K562 (cell line): ENCODE results near the gene KCND3. TPM values are rescaled to one million over a fixed set of nuclear protein-coding genes. Genes with fewer than 3 reads are reported as not detected.

Source experiments
- BMI1 ChIP-seq: fragments of 150-350 bp; IDR thresholded peaks from 2 replicates; pipeline ENCODE4 v1.6.1; 2014; ENCODE audit warnings: low read length
- CEBPB ChIP-seq: fragments of 450-650 bp; IDR thresholded peaks from 2 replicates; pipeline ENCODE4 v1.6.1; 2016; ENCODE audit warnings: missing genetic modification characterization, missing compliant biosample characterization
- ELF2 ChIP-seq: fragments of 250-450 bp; sonication (Bioruptor Pico); IDR thresholded peaks from 2 replicates; pipeline ENCODE4 v1.5.0; 2021; ENCODE audit warnings: mild to moderate bottlenecking
- GABPB1 ChIP-seq: sonication (generic); formaldehyde crosslinking; IDR thresholded peaks from 2 replicates; pipeline ENCODE4 v1.8.0; 2022; ENCODE audit warnings: mild to moderate bottlenecking, missing genetic modification reagents
- HNRNPH1 ChIP-seq: fragments of 200-400 bp; formaldehyde crosslinking; optimal IDR thresholded peaks from 2 replicates; pipeline ENCODE3; 2017; ENCODE audit warnings: low read depth, mild to moderate bottlenecking, low read length, moderate library complexity
- JUND ChIP-seq, 2 experiments: IDR thresholded peaks; 2 replicates in 1 of 2; 3 replicates in 1 of 2; pipeline ENCODE4 v1.6.1; 2011; ENCODE audit warnings: borderline replicate concordance in 2 of 2, low read depth in 2 of 2, low read length in 2 of 2, improper control_type of control experiment in 1 of 2, missing biosample characterization in 1 of 2, missing genetic modification characterization in 1 of 2, missing genetic modification reagents in 1 of 2
- MAFK ChIP-seq: IDR thresholded peaks from 2 replicates; pipeline ENCODE4 v1.6.1; 2011; ENCODE audit warnings: low read length, improper control_type of control experiment
- MCM7 ChIP-seq, 2 experiments: fragments of 450-650 bp; IDR thresholded peaks; 2 replicates each; pipeline ENCODE4 v1.6.1; 2016 to 2018
- NRF1 ChIP-seq, 2 experiments: fragments of 450-650 bp; IDR thresholded peaks in 1 of 2; conservative IDR thresholded peaks in 1 of 2; 2 replicates each; pipeline ENCODE4 v1.6.1; 2014; ENCODE audit warnings: mild to moderate bottlenecking in 2 of 2
- RBM25 ChIP-seq: fragments of 200-400 bp; formaldehyde crosslinking; IDR thresholded peaks from 2 replicates; pipeline ENCODE4 v1.6.1; 2018; ENCODE audit warnings: low read length, low read depth, moderate library complexity; ENCODE audit not compliant: severe bottlenecking
- TBP ChIP-seq: optimal IDR thresholded peaks from 2 replicates; pipeline ENCODE3; 2011; ENCODE audit warnings: low read depth, low read length, improper control_type of control experiment
- TEAD4 ChIP-seq, 2 experiments: sonication (generic) in 1 of 2; formaldehyde crosslinking in 1 of 2; IDR thresholded peaks; 2 replicates each; pipeline versions ENCODE4 v1.6.1 to v1.8.0; 2012 to 2022; ENCODE audit warnings: borderline replicate concordance in 1 of 2, inconsistent platforms in 1 of 2, low read length in 1 of 2, mild to moderate bottlenecking in 1 of 2, missing genetic modification reagents in 1 of 2
- WHSC1 ChIP-seq: IDR thresholded peaks from one replicate; pipeline ENCODE4 v1.6.1; 2012; ENCODE audit warnings: low read length, control low read depth, inconsistent platforms
- YBX1 ChIP-seq: fragments of 450-650 bp; IDR thresholded peaks from 2 replicates; pipeline ENCODE4 v1.7.1; 2016; ENCODE audit warnings: mild to moderate bottlenecking
- ZNF586 ChIP-seq: fragments of 450-650 bp; formaldehyde crosslinking; conservative IDR thresholded peaks from 2 replicates; pipeline ENCODE4 v1.4.0; 2020; ENCODE audit warnings: mild to moderate bottlenecking, moderate library complexity
- ZNF696 ChIP-seq: fragments of 250-450 bp; sonication (Bioruptor Pico); conservative IDR thresholded peaks from 2 replicates; pipeline ENCODE4 v1.4.0; 2020; ENCODE audit warnings: mild to moderate bottlenecking, moderate library complexity
- ZNF79 ChIP-seq: fragments of 250-450 bp; sonication (Bioruptor Pico); IDR thresholded peaks from 2 replicates; pipeline ENCODE4 v1.4.0; 2020; ENCODE audit warnings: low read depth, mild to moderate bottlenecking, moderate library complexity
- polyA plus RNA-seq, 8 experiments: library from polyadenylated mRNA; depleted of rRNA in 4 of 8; stranded (reverse) in 5 of 8; unstranded in 3 of 8; fragments of >200 nt; fragmentation: Nextera tagmentation in 2 of 8; fragmentation: Illumina TruSeq in 1 of 8; extraction: Ambion mirVana in 2 of 8; extraction: Trizol in 1 of 8; gene quantifications; 2 replicates each; pipeline versions ENCODE4 v1.2.1 to v1.2.3, GENCODE V29; 2011 to 2014; ENCODE audit warnings: inconsistent platforms in 1 of 8, missing spikeins in 1 of 8
- total RNA-seq, 7 experiments: library from RNA; depleted of rRNA in 6 of 7; stranded (reverse); fragments of >200 nt in 6 of 7; fragmentation: Illumina TruSeq in 2 of 7; extraction: Trizol in 2 of 7; gene quantifications; 2 replicates each; pipeline versions ENCODE4 v1.2.1 to v1.2.3, GENCODE V29; 2011 to 2021; ENCODE audit warnings: low replicate concordance in 1 of 7
- TF ChIP-seq, protein P1 (sequence below): fragments of 450-650 bp; formaldehyde crosslinking; IDR thresholded peaks from 2 replicates; pipeline ENCODE4 v1.4.0; 2022; ENCODE audit warnings: mild to moderate bottlenecking, moderate library complexity
- TF ChIP-seq, protein P2 (sequence below): fragments of 450-650 bp; IDR thresholded peaks from 2 replicates; pipeline ENCODE4 v1.6.1; 2016; ENCODE audit warnings: low read depth
- TF ChIP-seq, protein P3 (sequence below): fragments of 250-450 bp; sonication (Bioruptor Pico); IDR thresholded peaks from 2 replicates; pipeline ENCODE4 v1.8.0; 2022; ENCODE audit warnings: moderate library complexity, mild to moderate bottlenecking, inconsistent platforms

KCND3 gene
- total and polyA plus RNA-seq, 9 of the 15 experiments (the other 6 are each of a cell fraction or from before 2014, with no cell fraction given), result not detected

GRCh38 chr1:111739194-111739924, 250.1 kb downstream of the KCND3 start, which contains the start of gene INKA2 (continued):
- TF ChIP-seq MAFK (no peak), NRF1 (conservative IDR thresholded peaks at IDR 0.05 in 1 of 2, IDR thresholded peaks at IDR 0.05 in 1 of 2) (peak; percentile 88 to 89), HNRNPH1 (no peak), ZNF586 (no peak), TBP (peak; percentile 22), GABPB1 (CRISPR knock-in tag) (peak; percentile 72), BMI1 (no peak), CEBPB (tag) (no peak), ZNF79 (CRISPR knock-in tag) (no peak), MCM7 (IDR thresholded peaks at IDR 0.05) (no peak), ZNF696 (CRISPR knock-in tag) (no peak), JUND (IDR thresholded peaks at IDR 0.05; ENCODE audit: borderline replicate concordance, low read depth, low read length) (no peak), JUND (tag; IDR thresholded peaks at IDR 0.05; ENCODE audit: borderline replicate concordance, low read depth, low read length) (no peak), TEAD4 (IDR thresholded peaks at IDR 0.05; ENCODE audit: low read length) (no peak), TEAD4 (CRISPR knock-in tag; IDR thresholded peaks at IDR 0.05; ENCODE audit: borderline replicate concordance) (peak; percentile 53; the same call in 1 of the 2 replicates), RBM25 (peak; percentile 96), YBX1 (no peak), WHSC1 (no peak), ELF2 (CRISPR knock-in tag) (no peak)
- TF ChIP-seq, protein P1, sequence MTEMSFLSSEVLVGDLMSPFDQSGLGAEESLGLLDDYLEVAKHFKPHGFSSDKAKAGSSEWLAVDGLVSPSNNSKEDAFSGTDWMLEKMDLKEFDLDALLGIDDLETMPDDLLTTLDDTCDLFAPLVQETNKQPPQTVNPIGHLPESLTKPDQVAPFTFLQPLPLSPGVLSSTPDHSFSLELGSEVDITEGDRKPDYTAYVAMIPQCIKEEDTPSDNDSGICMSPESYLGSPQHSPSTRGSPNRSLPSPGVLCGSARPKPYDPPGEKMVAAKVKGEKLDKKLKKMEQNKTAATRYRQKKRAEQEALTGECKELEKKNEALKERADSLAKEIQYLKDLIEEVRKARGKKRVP (CRISPR knock-in tag), result no peak
- TF ChIP-seq, protein P2, sequence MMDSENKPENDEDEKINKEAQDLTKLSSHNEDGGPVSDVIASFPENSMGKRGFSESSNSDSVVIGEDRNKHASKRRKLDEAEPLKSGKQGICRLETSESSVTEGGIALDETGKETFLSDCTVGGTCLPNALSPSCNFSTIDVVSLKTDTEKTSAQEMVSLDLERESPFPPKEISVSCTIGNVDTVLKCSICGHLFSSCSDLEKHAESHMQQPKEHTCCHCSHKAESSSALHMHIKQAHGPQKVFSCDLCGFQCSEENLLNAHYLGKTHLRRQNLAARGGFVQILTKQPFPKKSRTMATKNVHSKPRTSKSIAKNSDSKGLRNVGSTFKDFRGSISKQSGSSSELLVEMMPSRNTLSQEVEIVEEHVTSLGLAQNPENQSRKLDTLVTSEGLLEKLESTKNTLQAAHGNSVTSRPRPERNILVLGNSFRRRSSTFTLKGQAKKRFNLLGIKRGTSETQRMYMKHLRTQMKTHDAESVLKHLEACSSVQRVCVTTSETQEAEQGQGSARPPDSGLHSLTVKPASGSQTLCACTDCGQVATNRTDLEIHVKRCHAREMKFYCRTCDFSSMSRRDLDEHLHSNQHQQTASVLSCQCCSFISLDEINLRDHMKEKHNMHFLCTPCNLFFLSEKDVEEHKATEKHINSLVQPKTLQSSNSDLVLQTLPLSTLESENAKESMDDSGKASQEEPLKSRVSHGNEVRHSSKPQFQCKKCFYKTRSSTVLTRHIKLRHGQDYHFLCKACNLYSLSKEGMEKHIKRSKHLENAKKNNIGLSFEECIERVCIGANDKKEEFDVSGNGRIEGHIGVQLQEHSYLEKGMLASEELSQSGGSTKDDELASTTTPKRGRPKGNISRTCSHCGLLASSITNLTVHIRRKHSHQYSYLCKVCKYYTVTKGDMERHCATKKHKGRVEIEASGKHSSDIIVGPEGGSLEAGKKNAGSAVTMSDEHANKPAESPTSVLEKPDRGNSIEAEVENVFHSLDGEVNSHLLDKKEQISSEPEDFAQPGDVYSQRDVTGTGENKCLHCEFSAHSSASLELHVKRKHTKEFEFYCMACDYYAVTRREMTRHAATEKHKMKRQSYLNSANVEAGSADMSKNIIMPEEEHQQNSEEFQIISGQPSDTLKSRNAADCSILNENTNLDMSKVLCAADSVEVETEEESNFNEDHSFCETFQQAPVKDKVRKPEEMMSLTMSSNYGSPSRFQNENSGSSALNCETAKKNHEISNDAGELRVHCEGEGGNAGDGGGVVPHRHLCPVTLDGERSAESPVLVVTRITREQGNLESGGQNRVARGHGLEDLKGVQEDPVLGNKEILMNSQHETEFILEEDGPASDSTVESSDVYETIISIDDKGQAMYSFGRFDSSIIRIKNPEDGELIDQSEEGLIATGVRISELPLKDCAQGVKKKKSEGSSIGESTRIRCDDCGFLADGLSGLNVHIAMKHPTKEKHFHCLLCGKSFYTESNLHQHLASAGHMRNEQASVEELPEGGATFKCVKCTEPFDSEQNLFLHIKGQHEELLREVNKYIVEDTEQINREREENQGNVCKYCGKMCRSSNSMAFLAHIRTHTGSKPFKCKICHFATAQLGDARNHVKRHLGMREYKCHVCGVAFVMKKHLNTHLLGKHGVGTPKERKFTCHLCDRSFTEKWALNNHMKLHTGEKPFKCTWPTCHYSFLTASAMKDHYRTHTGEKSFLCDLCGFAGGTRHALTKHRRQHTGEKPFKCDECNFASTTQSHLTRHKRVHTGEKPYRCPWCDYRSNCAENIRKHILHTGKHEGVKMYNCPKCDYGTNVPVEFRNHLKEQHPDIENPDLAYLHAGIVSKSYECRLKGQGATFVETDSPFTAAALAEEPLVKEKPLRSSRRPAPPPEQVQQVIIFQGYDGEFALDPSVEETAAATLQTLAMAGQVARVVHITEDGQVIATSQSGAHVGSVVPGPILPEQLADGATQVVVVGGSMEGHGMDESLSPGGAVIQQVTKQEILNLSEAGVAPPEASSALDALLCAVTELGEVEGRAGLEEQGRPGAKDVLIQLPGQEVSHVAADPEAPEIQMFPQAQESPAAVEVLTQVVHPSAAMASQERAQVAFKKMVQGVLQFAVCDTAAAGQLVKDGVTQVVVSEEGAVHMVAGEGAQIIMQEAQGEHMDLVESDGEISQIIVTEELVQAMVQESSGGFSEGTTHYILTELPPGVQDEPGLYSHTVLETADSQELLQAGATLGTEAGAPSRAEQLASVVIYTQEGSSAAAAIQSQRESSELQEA, result no peak
- TF ChIP-seq, protein P3, sequence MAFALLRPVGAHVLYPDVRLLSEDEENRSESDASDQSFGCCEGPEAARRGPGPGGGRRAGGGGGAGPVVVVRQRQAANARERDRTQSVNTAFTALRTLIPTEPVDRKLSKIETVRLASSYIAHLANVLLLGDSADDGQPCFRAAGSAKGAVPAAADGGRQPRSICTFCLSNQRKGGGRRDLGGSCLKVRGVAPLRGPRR (CRISPR knock-in tag), result no peak
